AG10803 (cell line): ENCODE data around the gene SLC30A7.
A peak's percentile ranks its signal among the peaks of the same experiment; 100 is the strongest.

Source experiments
- DNase-seq: peaks from one replicate; pipeline ENCODE4 v3.0.0; 2010; ENCODE audit warnings: low read depth
- H3K4me3 ChIP-seq: 2 replicates; pipeline ENCODE4 v1.5.1; 2011; ENCODE audit warnings: mild to moderate bottlenecking, low read length, control low read depth
- CTCF ChIP-seq: conservative IDR thresholded peaks from 2 replicates; pipeline ENCODE4 v1.5.1; 2011; ENCODE audit warnings: mild to moderate bottlenecking, low read length, control low read depth, inconsistent platforms

The SLC30A7 gene

GRCh38 chr1:100862591-100862990 lies 33.3 kb upstream of the SLC30A7 start:
- DNase-seq, result peak; percentile 90
- no peak for TF ChIP-seq CTCF
- H3K4me3 ChIP-seq, result no peak overlapping the region

- peak; percentile 67 for TF ChIP-seq CTCF
- peak; percentile 64 for DNase-seq
- H3K4me3 ChIP-seq, result no peak overlapping the region
Observed at GRCh38 chr1:100866041-100866900, 29.6 kb upstream of the SLC30A7 start.

- no peak for TF ChIP-seq CTCF
- no peak for DNase-seq
- no peak overlapping the region for H3K4me3 ChIP-seq
Observed at GRCh38 chr1:100866901-100867206, 29.0 kb upstream of the SLC30A7 start.

- no peak overlapping the region for H3K4me3 ChIP-seq
- peak; percentile 54 for DNase-seq
- TF ChIP-seq CTCF, result peak; percentile 65
Observed at GRCh38 chr1:100868364-100868995, 27.4 kb upstream of the SLC30A7 start.

- no peak for TF ChIP-seq CTCF
- no peak overlapping the region for H3K4me3 ChIP-seq
- no peak for DNase-seq
Observed at GRCh38 chr1:100869996-100870395, 25.9 kb upstream of the SLC30A7 start.

GRCh38 chr1:100874433-100874832 lies 21.5 kb upstream of the SLC30A7 start:
- no peak for TF ChIP-seq CTCF
- H3K4me3 ChIP-seq, result no peak overlapping the region
- no peak for DNase-seq

- TF ChIP-seq CTCF, result no peak
- no peak overlapping the region for H3K4me3 ChIP-seq
- no peak for DNase-seq
Observed at GRCh38 chr1:100875228-100875627, 20.7 kb upstream of the SLC30A7 start.
